Gastroesophageal sphincter (tissue), 4 donors: Measurements from ENCODE around the gene TMEM214. TPM values are rescaled to one million over a fixed set of nuclear protein-coding genes. Genes with fewer than 3 reads are reported as not detected.

Source experiments
- ATAC-seq: fragments of 150-250 bp; one replicate; pipeline ENCODE4 v1.9.1; 2016; ENCODE audit warnings: mild to moderate bottlenecking, moderate library complexity
- H3K27ac ChIP-seq, 4 donors: fragments of 200-600 bp; sonication (generic) in 3 of 4; 1 replicate in 3 of 4; 2 replicates in 1 of 4; pipeline ENCODE4 v1.5.1; 2016 to 2019
- H3K27me3 ChIP-seq: fragments of 200-600 bp; sonication (generic); one replicate; pipeline ENCODE4 v1.5.1; 2019
- H3K36me3 ChIP-seq, 2 donors: fragments of 200-600 bp; sonication (generic); one replicate each; pipeline ENCODE4 v1.5.1; 2019; ENCODE audit warnings: control low read depth in 1 of 2
- H3K4me1 ChIP-seq, 3 donors: fragments of 200-600 bp; sonication (generic); 1 replicate in 2 of 3; 2 replicates in 1 of 3; pipeline ENCODE4 v1.5.1; 2016 to 2019; ENCODE audit warnings: control low read depth in 2 of 3
- H3K4me3 ChIP-seq, 2 donors: fragments of 200-600 bp; sonication (generic); one replicate each; pipeline ENCODE4 v1.5.1; 2019; ENCODE audit warnings: mild to moderate bottlenecking in 1 of 2, moderate library complexity in 1 of 2
- H3K9me3 ChIP-seq, 3 donors: fragments of 200-600 bp; sonication (generic); one replicate each; pipeline ENCODE4 v1.5.1; 2017 to 2019; ENCODE audit warnings: control low read depth in 2 of 3
- EP300 ChIP-seq: sonication (generic); formaldehyde crosslinking; IDR thresholded peaks from one replicate; pipeline ENCODE4 v1.6.1; 2017; ENCODE audit warnings: antibody characterized with exemption, mild to moderate bottlenecking
- POLR2A ChIP-seq, 2 donors: fragments of 450-650 bp; IDR thresholded peaks; one replicate each; pipeline ENCODE4 v1.6.1; 2017; ENCODE audit warnings: antibody characterized with exemption in 2 of 2, mild to moderate bottlenecking in 2 of 2, moderate library complexity in 1 of 2
- POLR2AphosphoS5 ChIP-seq: sonication (generic); formaldehyde crosslinking; IDR thresholded peaks from one replicate; pipeline ENCODE4 v1.6.1; 2017; ENCODE audit warnings: antibody characterized with exemption
- WGBS, 2 donors: methylation state at CpG; one replicate each; pipeline ENCODE4 v1.1.5; 2018; ENCODE audit warnings: low coverage in 1 of 2; 5-methylcytosine and 5-hydroxymethylcytosine counted together
- total RNA-seq, 4 donors: library from RNA; depleted of rRNA; stranded (reverse); fragments of >200 nt; gene quantifications; one replicate each; pipeline ENCODE4 v1.1.0, GENCODE V29; 2016
- TF ChIP-seq, protein P1 (sequence below), 4 experiments: fragments of 200-600 bp in 2 of 4; fragments of 450-650 bp in 2 of 4; sonication (generic) in 1 of 4; IDR thresholded peaks; one replicate each; pipeline ENCODE4 v1.5.1; 2017 to 2019; ENCODE audit warnings: antibody characterized with exemption in 4 of 4, mild to moderate bottlenecking in 2 of 4, moderate library complexity in 2 of 4

The TMEM214 gene
- total RNA-seq, 4 donors from 2014 or later: 16.7 to 39.4 (median 30.3) TPM

DNA sequence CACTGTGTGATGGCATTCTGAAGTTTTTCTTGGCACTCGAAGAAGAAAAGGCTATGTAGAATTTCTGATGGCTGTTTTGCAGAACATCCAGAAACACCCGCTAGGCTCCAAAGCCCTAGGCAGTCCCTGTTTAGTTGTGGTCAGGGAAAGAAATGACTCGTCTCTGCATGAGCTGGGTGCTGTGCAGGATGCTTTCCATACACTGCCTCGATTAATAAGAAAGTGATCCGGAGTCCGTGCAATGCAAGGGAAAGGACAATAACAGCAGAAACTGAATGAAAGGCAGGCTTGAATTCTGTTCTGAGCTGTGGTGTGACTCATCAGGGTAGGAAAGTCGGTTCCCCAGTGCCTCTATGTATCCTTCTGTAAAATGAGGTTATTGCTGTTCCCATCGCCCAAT is 43.6 kb upstream of the TMEM214 start:
- Histone ChIP-seq H3K27me3 (no peaks in the 10 kb centered on the region), H3K9me3 (no peaks in the 10 kb centered on the region), H3K27ac (no peak overlapping the region), H3K36me3 (peaks cover 0 to 7% of the 10 kb centered on the region in 2 donors), H3K4me1 (peaks cover 0 to 13% (median 0%) of the 10 kb centered on the region in 3 donors), H3K4me3 (no peak overlapping the region)
- 74 to 85% methylated on average over 5 to 6 of the region's 8 CpGs for WGBS, 2 donors
- TF ChIP-seq POLR2AphosphoS5 (no peak), EP300 (no peak)
- ATAC-seq: no peak

DNA sequence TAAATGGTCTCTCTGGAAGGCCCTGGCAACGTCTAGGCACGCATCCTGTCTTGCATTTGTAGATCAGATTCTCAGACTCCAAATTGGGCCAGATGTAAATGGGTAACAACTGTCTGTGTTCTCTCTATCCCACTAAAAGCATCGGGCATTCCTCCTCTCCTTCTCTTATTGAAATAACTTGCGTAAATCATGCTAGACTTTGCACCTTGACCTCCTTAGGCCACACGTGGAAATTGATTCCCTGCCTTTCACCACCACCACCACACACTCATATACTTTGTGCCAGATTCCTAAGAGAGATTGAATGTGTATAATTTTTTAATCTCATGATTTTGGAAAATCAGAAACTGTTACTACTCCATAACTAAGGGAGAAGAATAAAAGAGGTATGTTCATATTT is 41.0 kb upstream of the TMEM214 start:
- 71 to 93% methylated on average over 5 of the region's 5 CpGs for WGBS, 2 donors
- Histone ChIP-seq H3K9me3 (no peaks in the 10 kb centered on the region), H3K36me3 (peaks cover 0 to 7% of the 10 kb centered on the region in 2 donors), H3K27me3 (no peaks in the 10 kb centered on the region), H3K4me3 (no peak overlapping the region), H3K27ac (no peak overlapping the region), H3K4me1 (peaks cover 0 to 13% (median 0%) of the 10 kb centered on the region in 3 donors)
- TF ChIP-seq POLR2A (IDR thresholded peaks at IDR 0.05) (no peak), EP300 (no peak), POLR2AphosphoS5 (no peak)
- TF ChIP-seq, protein P1, sequence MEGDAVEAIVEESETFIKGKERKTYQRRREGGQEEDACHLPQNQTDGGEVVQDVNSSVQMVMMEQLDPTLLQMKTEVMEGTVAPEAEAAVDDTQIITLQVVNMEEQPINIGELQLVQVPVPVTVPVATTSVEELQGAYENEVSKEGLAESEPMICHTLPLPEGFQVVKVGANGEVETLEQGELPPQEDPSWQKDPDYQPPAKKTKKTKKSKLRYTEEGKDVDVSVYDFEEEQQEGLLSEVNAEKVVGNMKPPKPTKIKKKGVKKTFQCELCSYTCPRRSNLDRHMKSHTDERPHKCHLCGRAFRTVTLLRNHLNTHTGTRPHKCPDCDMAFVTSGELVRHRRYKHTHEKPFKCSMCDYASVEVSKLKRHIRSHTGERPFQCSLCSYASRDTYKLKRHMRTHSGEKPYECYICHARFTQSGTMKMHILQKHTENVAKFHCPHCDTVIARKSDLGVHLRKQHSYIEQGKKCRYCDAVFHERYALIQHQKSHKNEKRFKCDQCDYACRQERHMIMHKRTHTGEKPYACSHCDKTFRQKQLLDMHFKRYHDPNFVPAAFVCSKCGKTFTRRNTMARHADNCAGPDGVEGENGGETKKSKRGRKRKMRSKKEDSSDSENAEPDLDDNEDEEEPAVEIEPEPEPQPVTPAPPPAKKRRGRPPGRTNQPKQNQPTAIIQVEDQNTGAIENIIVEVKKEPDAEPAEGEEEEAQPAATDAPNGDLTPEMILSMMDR (IDR thresholded peaks at IDR 0.05): no peak
- no peak for ATAC-seq

DNA sequence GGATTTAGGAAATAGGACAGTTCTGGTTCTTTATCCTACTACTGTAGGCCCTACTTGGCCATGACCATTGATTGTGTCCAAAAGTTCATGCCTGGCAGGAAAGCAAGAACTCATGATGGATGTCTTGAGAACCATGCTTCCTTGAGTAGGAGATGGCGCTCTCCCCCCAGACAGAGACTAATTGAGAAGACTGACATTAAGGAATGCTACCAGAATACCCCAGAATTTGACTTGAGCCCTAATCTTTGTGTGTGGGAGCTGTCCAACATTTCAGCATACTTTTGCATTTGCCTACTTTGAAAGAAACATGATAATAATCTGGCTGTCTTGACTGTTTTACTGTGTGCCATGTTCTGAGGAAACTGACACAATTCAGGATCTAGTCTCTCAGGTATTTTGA is 39.0 kb upstream of the TMEM214 start:
- ATAC-seq: no peak
- H3K4me3 ChIP-seq: no peak overlapping the region
- WGBS, 2 donors: 29% methylated on average over 1 of the region's 1 CpG; no CpG with 5 or more reads in 1 of the 2 donors
- no peak for TF ChIP-seq POLR2AphosphoS5
- no peak for TF ChIP-seq POLR2A (IDR thresholded peaks at IDR 0.05)
- TF ChIP-seq, protein P1 (IDR thresholded peaks at IDR 0.05): no peak
- TF ChIP-seq EP300: no peak
- H3K9me3 ChIP-seq: no peaks in the 10 kb centered on the region
- H3K36me3 ChIP-seq: no peaks in the 10 kb centered on the region
- no peaks in the 10 kb centered on the region for H3K27me3 ChIP-seq
- peaks cover 0 to under 1% (median 0%) of the 10 kb centered on the region in 3 donors for H3K4me1 ChIP-seq
- no peak overlapping the region for H3K27ac ChIP-seq

DNA sequence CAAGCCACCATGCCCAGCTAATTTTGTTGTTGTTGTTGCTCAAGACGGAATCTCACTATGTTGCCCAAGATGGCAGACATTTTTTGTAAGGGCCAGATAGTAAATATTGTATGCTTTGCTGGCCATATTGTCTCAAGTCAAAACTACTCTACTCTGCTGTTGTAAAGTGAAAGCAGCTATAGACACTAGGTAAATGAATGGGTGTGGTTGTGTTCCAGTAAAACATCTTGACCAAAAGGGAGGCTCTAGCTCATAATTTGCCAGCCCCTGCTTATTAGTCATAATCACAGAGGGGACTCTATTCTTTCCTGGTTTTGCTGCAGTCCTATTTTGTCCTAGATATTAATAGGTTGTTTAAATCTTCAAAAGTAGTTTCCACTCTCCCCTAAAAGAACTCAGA is 37.8 kb upstream of the TMEM214 start:
- no peaks in the 10 kb centered on the region for H3K4me1 ChIP-seq
- WGBS, 2 donors: no CpG with 5 or more reads among the region's 1 CpG
- H3K27ac ChIP-seq: no peak overlapping the region
- no peaks in the 10 kb centered on the region for H3K9me3 ChIP-seq
- H3K27me3 ChIP-seq: no peaks in the 10 kb centered on the region
- H3K36me3 ChIP-seq: no peaks in the 10 kb centered on the region
- no peak overlapping the region for H3K4me3 ChIP-seq
- no peak for ATAC-seq
- TF ChIP-seq EP300: no peak

DNA sequence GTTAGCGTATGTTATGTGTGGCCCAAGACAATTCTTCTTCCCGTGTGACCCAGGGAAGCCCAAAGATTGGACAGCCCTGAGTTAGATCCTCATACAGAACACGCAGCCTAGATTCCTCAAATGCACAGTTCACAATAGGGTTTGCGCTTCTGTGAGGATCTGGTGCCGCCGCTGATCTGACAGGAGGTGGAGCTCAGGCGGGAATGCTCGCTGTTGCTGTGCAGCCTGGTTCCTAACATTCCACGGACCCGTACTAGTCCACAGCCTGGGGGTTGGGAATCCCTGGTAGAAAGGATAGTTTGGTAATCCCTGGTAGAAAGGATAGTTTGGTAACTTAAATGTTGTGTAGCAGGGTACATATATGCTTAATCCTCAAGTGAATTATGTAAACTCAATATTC is 35.4 kb upstream of the TMEM214 start:
- 80 to 100% methylated on average over 1 to 3 of the region's 10 CpGs for WGBS, 2 donors
- H3K27me3 ChIP-seq: no peaks in the 10 kb centered on the region
- no peaks in the 10 kb centered on the region for H3K9me3 ChIP-seq
- TF ChIP-seq POLR2A (IDR thresholded peaks at IDR 0.05): no peak
- TF ChIP-seq, protein P1 (IDR thresholded peaks at IDR 0.05): no peak
- no peak for TF ChIP-seq EP300
- TF ChIP-seq POLR2AphosphoS5: no peak
- no peak overlapping the region for H3K4me3 ChIP-seq
- no peak overlapping the region for H3K27ac ChIP-seq
- no peaks in the 10 kb centered on the region for H3K4me1 ChIP-seq
- no peak for ATAC-seq
- H3K36me3 ChIP-seq: no peaks in the 10 kb centered on the region

DNA sequence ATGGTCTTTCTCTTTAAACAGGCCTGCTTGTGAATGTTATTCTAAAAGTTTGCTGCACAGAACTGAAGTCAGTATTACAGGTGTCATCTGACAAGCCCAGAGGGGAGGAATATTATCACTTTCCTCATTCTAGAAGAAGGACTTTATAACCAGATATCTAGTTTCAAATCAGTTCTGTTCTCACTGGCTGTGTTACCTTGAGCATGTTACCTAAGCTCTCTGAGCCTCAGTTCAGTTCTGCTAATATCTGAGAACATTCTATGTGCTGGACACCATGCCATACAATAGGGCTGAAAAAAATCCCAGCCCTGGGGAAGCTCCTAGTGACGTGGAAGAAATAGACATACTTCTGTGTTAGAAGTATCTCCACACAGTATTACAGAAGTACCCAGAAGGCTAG is 34.4 kb upstream of the TMEM214 start:
- WGBS, 2 donors: 75 to 83% methylated on average over 1 of the region's 1 CpG
- H3K27me3 ChIP-seq: no peaks in the 10 kb centered on the region
- ATAC-seq: no peak
- no peaks in the 10 kb centered on the region for H3K36me3 ChIP-seq
- no peak for TF ChIP-seq EP300
- TF ChIP-seq POLR2AphosphoS5: no peak
- no peak for TF ChIP-seq POLR2A (IDR thresholded peaks at IDR 0.05)
- TF ChIP-seq, protein P1 (IDR thresholded peaks at IDR 0.05): no peak
- no peak overlapping the region for H3K4me3 ChIP-seq
- H3K27ac ChIP-seq: no peak overlapping the region
- H3K4me1 ChIP-seq: no peaks in the 10 kb centered on the region
- no peaks in the 10 kb centered on the region for H3K9me3 ChIP-seq
